H9 (cell line): ENCODE measurements around the gene ADARB2. TPM values are rescaled to one million over a fixed set of nuclear protein-coding genes. Genes with fewer than 3 reads are reported as not detected.

Experiments used
- DNase-seq: peaks from one replicate; pipeline ENCODE4 v3.0.0-alpha.2; 2017
- H2AFZ ChIP-seq: one replicate; pipeline ENCODE4 v1.6.1; 2013; ENCODE audit warnings: mild to moderate bottlenecking, low read length, control low read depth, moderate library complexity
- H2AK5ac ChIP-seq: 2 replicates; pipeline ENCODE4 v1.6.1; 2013; ENCODE audit warnings: low read length, control low read depth, mixed read lengths; ENCODE audit not compliant: insufficient read length
- H2BK120ac ChIP-seq: one replicate; pipeline ENCODE4 v1.6.1; 2013; ENCODE audit warnings: low read depth, mild to moderate bottlenecking, low read length, control low read depth, inconsistent platforms; ENCODE audit not compliant: poor library complexity, severe bottlenecking
- H2BK12ac ChIP-seq: 2 replicates; pipeline ENCODE4 v1.6.1; 2013; ENCODE audit warnings: low read length, control low read depth, mixed read lengths, low read depth; ENCODE audit not compliant: insufficient read length
- H2BK15ac ChIP-seq: 2 replicates; pipeline ENCODE4 v1.6.1; 2013; ENCODE audit warnings: low read depth, low read length, control low read depth
- H2BK20ac ChIP-seq: one replicate; pipeline ENCODE4 v1.6.1; 2013; ENCODE audit warnings: low read depth, mild to moderate bottlenecking, low read length, control low read depth, inconsistent platforms; ENCODE audit not compliant: poor library complexity, severe bottlenecking
- H2BK5ac ChIP-seq: 2 replicates; pipeline ENCODE4 v1.6.1; 2013; ENCODE audit warnings: low read length, control low read depth, mixed read lengths; ENCODE audit not compliant: insufficient read length
- H3K14ac ChIP-seq: 2 replicates; pipeline ENCODE4 v1.6.1; 2013; ENCODE audit warnings: low read length, control low read depth; ENCODE audit not compliant: insufficient read depth
- H3K18ac ChIP-seq: 2 replicates; pipeline ENCODE4 v1.6.1; 2013; ENCODE audit warnings: low read depth, mild to moderate bottlenecking, mixed read lengths, low read length, control low read depth; ENCODE audit not compliant: insufficient read length
- H3K23ac ChIP-seq: 2 replicates; pipeline ENCODE4 v1.6.1; 2013; ENCODE audit warnings: low read length, control low read depth, mixed read lengths, low read depth; ENCODE audit not compliant: insufficient read length
- H3K23me2 ChIP-seq: 2 replicates; pipeline ENCODE4 v1.6.1; 2013; ENCODE audit warnings: low read depth, mild to moderate bottlenecking, mixed read lengths, low read length, control low read depth; ENCODE audit not compliant: insufficient read length, poor library complexity, severe bottlenecking
- H3K27ac ChIP-seq: 2 replicates; pipeline ENCODE4 v1.5.1; 2013; ENCODE audit warnings: low read length, control low read depth, mixed read lengths, low read depth; ENCODE audit not compliant: insufficient read length
- H3K27me3 ChIP-seq: 2 replicates; pipeline ENCODE4 v1.6.1; 2013; ENCODE audit warnings: low read length, control low read depth, inconsistent platforms; ENCODE audit not compliant: insufficient read depth
- H3K4ac ChIP-seq: 2 replicates; pipeline ENCODE4 v1.6.1; 2013; ENCODE audit warnings: low read depth, mild to moderate bottlenecking, control low read depth, inconsistent platforms, low read length, moderate library complexity
- H3K4me1 ChIP-seq: 2 replicates; pipeline ENCODE4 v1.6.1; 2013; ENCODE audit warnings: low read length, control low read depth, inconsistent platforms; ENCODE audit not compliant: insufficient read depth
- H3K4me2 ChIP-seq: 2 replicates; pipeline ENCODE4 v1.6.1; 2013; ENCODE audit warnings: low read length, control low read depth, mixed read lengths; ENCODE audit not compliant: insufficient read length, insufficient read depth
- H3K56ac ChIP-seq: 2 replicates; pipeline ENCODE4 v1.6.1; 2013; ENCODE audit warnings: low read depth, mild to moderate bottlenecking, mixed read lengths, low read length, control low read depth; ENCODE audit not compliant: insufficient read length
- H3K79me1 ChIP-seq: 2 replicates; pipeline ENCODE4 v1.6.1; 2013; ENCODE audit warnings: low read depth, mild to moderate bottlenecking, moderate library complexity, low read length, control low read depth, inconsistent platforms; ENCODE audit not compliant: insufficient read depth, poor library complexity, severe bottlenecking
- H3K79me2 ChIP-seq: 2 replicates; pipeline ENCODE4 v1.6.1; 2013; ENCODE audit warnings: low read length, control low read depth, inconsistent platforms; ENCODE audit not compliant: insufficient read depth
- H3K9ac ChIP-seq: 2 replicates; pipeline ENCODE4 v1.6.1; 2013; ENCODE audit warnings: low read length, control low read depth, mixed read lengths; ENCODE audit not compliant: insufficient read length; ENCODE audit errors: extremely low read depth
- H3K9me3 ChIP-seq: one replicate; pipeline ENCODE4 v1.6.1; 2013; ENCODE audit warnings: low read depth, low read length, inconsistent platforms; ENCODE audit not compliant: control insufficient read depth
- H3T11ph ChIP-seq: one replicate; pipeline ENCODE4 v1.6.1; 2013; ENCODE audit warnings: mild to moderate bottlenecking, low read length, control low read depth, inconsistent platforms
- H4K20me1 ChIP-seq: one replicate; pipeline ENCODE4 v1.6.1; 2013; ENCODE audit not compliant: control insufficient read depth, insufficient read length, insufficient read depth
- H4K5ac ChIP-seq: 2 replicates; pipeline ENCODE4 v1.6.1; 2013; ENCODE audit warnings: low read depth, mild to moderate bottlenecking, mixed read lengths, low read length, control low read depth; ENCODE audit not compliant: insufficient read length
- H4K8ac ChIP-seq: replicated peaks from 2 replicates; pipeline ENCODE4 v1.6.1; 2013; ENCODE audit warnings: low read length, control low read depth, mixed read lengths, low read depth; ENCODE audit not compliant: insufficient read length
- H4K91ac ChIP-seq: 2 replicates; pipeline ENCODE4 v1.6.1; 2013; ENCODE audit warnings: low read depth, mild to moderate bottlenecking, moderate library complexity, mixed read lengths, low read length, control low read depth; ENCODE audit not compliant: insufficient read length
- H3K27ac Mint-ChIP-seq, 3 experiments: 2 replicates in 2 of 3; 3 replicates in 1 of 3; pipeline ENCODE4 v1.8.0; 2020 to 2021; ENCODE audit warnings: mixed read lengths in 3 of 3, mild to moderate bottlenecking in 1 of 3, moderate library complexity in 1 of 3
- H3K27me3 Mint-ChIP-seq: 2 replicates; pipeline ENCODE4 v1.8.0; 2021; ENCODE audit warnings: low read depth, mild to moderate bottlenecking, moderate library complexity, mixed read lengths
- H3K36me3 Mint-ChIP-seq, 3 experiments: 2 replicates in 2 of 3; 3 replicates in 1 of 3; pipeline ENCODE4 v1.8.0; 2020 to 2021; ENCODE audit warnings: low read depth in 3 of 3, mixed read lengths in 3 of 3; ENCODE audit not compliant: insufficient read depth in 1 of 3
- H3K4me1 Mint-ChIP-seq, 2 experiments: 2 replicates each; pipeline ENCODE4 v1.8.0; 2020; ENCODE audit warnings: mixed read lengths in 2 of 2
- H3K4me3 Mint-ChIP-seq, 2 experiments: 2 replicates in 1 of 2; 3 replicates in 1 of 2; pipeline ENCODE4 v1.8.0; 2020 to 2021; ENCODE audit warnings: mild to moderate bottlenecking in 2 of 2, mixed read lengths in 2 of 2, moderate library complexity in 1 of 2
- H3K9me3 Mint-ChIP-seq, 2 experiments: 2 replicates in 1 of 2; 3 replicates in 1 of 2; pipeline ENCODE4 v1.8.0; 2020; ENCODE audit warnings: mild to moderate bottlenecking in 2 of 2, mixed read lengths in 2 of 2, moderate library complexity in 1 of 2
- CTCF ChIP-seq: fragments of 200-600 bp; sonication (generic); conservative IDR thresholded peaks from 3 replicates; pipeline ENCODE4 v1.8.0; 2021; ENCODE audit warnings: antibody characterized with exemption, mild to moderate bottlenecking
- WGBS: extraction: QIAGEN DNeasy Blood & Tissue Kit; methylation state at CpG from one replicate; pipeline ENCODE4 v1.1.7; 2013; ENCODE audit warnings: missing lambda C conversion rate, low lambda C conversion rate, mixed read lengths; ENCODE audit not compliant: insufficient read length; ENCODE audit errors: extremely low coverage; 5-methylcytosine and 5-hydroxymethylcytosine counted together
- total RNA-seq: library from RNA; stranded (reverse); gene quantifications from 2 replicates; pipeline ENCODE4 v1.2.1, GENCODE V29; 2021

Gene ADARB2
- total RNA-seq, 1 experiment from 2014 or later = 0.87 TPM

DNA sequence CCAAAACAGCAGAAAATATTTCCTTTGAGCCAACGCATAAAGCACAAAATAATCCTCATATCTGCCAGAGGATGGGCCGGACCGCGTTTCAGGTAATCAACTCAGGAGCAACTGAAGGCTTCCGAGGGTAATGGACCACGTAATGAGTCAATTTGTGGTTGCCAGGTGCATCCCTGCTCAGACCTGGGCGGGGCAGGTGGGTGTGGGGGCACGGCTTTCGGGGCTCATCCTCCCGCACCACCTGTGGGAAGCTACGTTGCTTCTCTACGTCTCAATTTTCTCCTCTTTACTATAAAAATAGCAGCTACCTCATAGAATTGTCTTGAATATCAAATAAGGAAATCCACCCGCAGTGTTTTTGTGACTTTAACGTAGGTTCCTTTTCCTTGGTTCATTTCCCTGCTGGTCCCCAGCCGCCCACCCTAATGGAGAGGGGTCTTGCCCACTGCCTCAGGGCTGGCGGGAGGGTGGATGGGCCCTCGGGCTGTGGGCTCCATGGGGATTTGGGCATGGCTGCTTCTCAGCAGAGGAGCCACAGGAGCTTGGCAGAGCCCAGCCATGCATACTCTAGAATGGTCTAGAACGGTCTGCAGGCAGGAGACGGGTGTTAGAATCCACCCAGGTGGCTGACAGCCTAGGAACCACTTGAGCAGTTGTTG is 324.7 kb downstream of the ADARB2 start:
- no peak overlapping the region for H4K91ac ChIP-seq
- H2BK5ac ChIP-seq = no peak overlapping the region
- peaks cover 0 to under 1% of the 10 kb centered on the region in 2 experiments; a peak in 1 of 4 replicates for H3K4me1 Mint-ChIP-seq
- H3K23ac ChIP-seq = no peak overlapping the region
- H3K27me3 ChIP-seq = no peaks in the 10 kb centered on the region
- no peak overlapping the region for H3K18ac ChIP-seq
- no peak overlapping the region for H4K8ac ChIP-seq
- no peak overlapping the region for H2AK5ac ChIP-seq
- H3K9me3 ChIP-seq = no peaks in the 10 kb centered on the region
- H3K23me2 ChIP-seq = no peaks in the 10 kb centered on the region
- H3K4me3 Mint-ChIP-seq = no peak overlapping the region
- TF ChIP-seq CTCF = no peak
- H3K14ac ChIP-seq = no peak overlapping the region
- H3K9me3 Mint-ChIP-seq = no peaks in the 10 kb centered on the region
- H3K36me3 Mint-ChIP-seq = no peaks in the 10 kb centered on the region
- H3K4ac ChIP-seq = no peak overlapping the region
- no peak overlapping the region for H3K4me2 ChIP-seq
- no peaks in the 10 kb centered on the region for H3K79me2 ChIP-seq
- H4K20me1 ChIP-seq = no peaks in the 10 kb centered on the region
- no peak overlapping the region for H3K27ac ChIP-seq
- H2BK20ac ChIP-seq = no peak overlapping the region
- H3K79me1 ChIP-seq = no peaks in the 10 kb centered on the region
- no peak overlapping the region for H2AFZ ChIP-seq
- H3K27me3 Mint-ChIP-seq = no peaks in the 10 kb centered on the region; the same call in 1 of the 2 replicates
- H3T11ph ChIP-seq = no peak overlapping the region
- H3K9ac ChIP-seq = no peak overlapping the region
- H3K4me1 ChIP-seq = no peaks in the 10 kb centered on the region
- no peak overlapping the region for H4K5ac ChIP-seq
- H3K56ac ChIP-seq = no peak overlapping the region
- no peak overlapping the region for H2BK12ac ChIP-seq
- no CpG with 5 or more reads among the region's 19 CpGs for WGBS
- no peak overlapping the region; a peak in 1 of 7 replicates for H3K27ac Mint-ChIP-seq
- H2BK15ac ChIP-seq = no peak overlapping the region
- DNase-seq = no peak
- no peak overlapping the region for H2BK120ac ChIP-seq
